NT2/D1 (cell line): ENCODE data around the gene MLLT3.

ENCODE experiments used
- SUZ12 ChIP-seq: IDR thresholded peaks from 2 replicates; pipeline ENCODE4 v1.6.1; 2011; ENCODE audit not compliant: insufficient read length, insufficient read depth; ENCODE audit errors: extremely low read depth
- YY1 ChIP-seq: IDR thresholded peaks from 2 replicates; pipeline ENCODE4 v1.6.1; 2011; ENCODE audit not compliant: insufficient read length, insufficient read depth
- ZNF274 ChIP-seq: IDR thresholded peaks from 2 replicates; pipeline ENCODE4 v1.6.1; 2011; ENCODE audit warnings: mild to moderate bottlenecking, low read depth, low read length

DNA sequence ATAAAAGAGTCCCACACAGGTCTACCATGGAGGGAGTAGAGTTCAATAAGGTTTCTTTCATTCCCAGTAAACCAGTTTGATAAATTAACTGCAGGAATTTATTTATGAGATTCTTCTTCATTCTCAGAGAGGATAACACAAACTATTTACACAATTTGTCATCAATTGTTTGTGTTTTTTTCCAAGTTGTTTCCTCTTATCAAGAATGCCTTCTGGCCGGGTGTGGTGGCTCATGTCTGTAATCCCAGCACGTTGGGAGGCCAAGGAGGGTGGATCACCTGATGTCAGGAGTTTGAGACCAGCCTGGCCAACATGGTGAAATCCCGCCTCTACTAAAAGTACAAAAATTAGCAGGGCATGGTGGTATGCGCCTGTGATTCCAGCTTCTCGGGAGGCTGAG, 216.7 kb downstream of the MLLT3 start:
- no peak for TF ChIP-seq YY1
- no peak for TF ChIP-seq ZNF274
- no peak for TF ChIP-seq SUZ12
